Measurements from ENCODE around the gene DACT3.
A peak's percentile ranks its signal among the peaks of the same experiment; 100 is the strongest.

DACT3 gene

GRCh38 chr19:46661735-46662592 lies 982 bp upstream of the DACT3 start:
- DNase-seq = peak; percentile 73

GRCh38 chr19:46660551-46661019 lies 397 bp downstream of the DACT3 start:
- no peak for DNase-seq

GRCh38 chr19:46660008-46660517 lies 919 bp downstream of the DACT3 start:
- no peak for DNase-seq

GRCh38 chr19:46659151-46660007 lies 1.6 kb downstream of the DACT3 start:
- DNase-seq = no peak

- no peak for DNase-seq
These were observed 4.4 kb downstream of the DACT3 start for GRCh38 chr19:46656541-46656940.

GRCh38 chr19:46654621-46655152 lies 6.3 kb downstream of the DACT3 start:
- no peak for DNase-seq

GRCh38 chr19:46650445-46650844 lies 10.5 kb downstream of the DACT3 start:
- DNase-seq = no peak

- DNase-seq = no peak
These were observed 11.7 kb downstream of the DACT3 start for GRCh38 chr19:46648961-46649960.

- no peak for DNase-seq
These were observed 12.7 kb downstream of the DACT3 start for GRCh38 chr19:46648060-46648960.

- DNase-seq = no peak
These were observed 14.6 kb downstream of the DACT3 start for GRCh38 chr19:46646402-46646801.

- no peak for DNase-seq
These were observed 16.3 kb downstream of the DACT3 start for GRCh38 chr19:46644720-46645119.

GRCh38 chr19:46640656-46641055 lies 20.3 kb downstream of the DACT3 start:
- DNase-seq = no peak

GRCh38 chr19:46639358-46640182 lies 21.4 kb downstream of the DACT3 start:
- DNase-seq = no peak

- DNase-seq = no peak
These were observed 23.8 kb downstream of the DACT3 start for GRCh38 chr19:46637224-46637623.

- no peak for DNase-seq
These were observed 24.8 kb downstream of the DACT3 start, which contains the start of gene GNG8 for GRCh38 chr19:46635920-46636761. GNG8 (minus strand) TSS chr19:46636202; CDS start chr19:46634682, 1,520 bp downstream.

- no peak for DNase-seq
These were observed 26.2 kb downstream of the DACT3 start for GRCh38 chr19:46634656-46635218.

GRCh38 chr19:46634045-46634655 lies 26.8 kb downstream of the DACT3 start:
- peak; percentile 27 for DNase-seq

- no peak for DNase-seq
These were observed 27.9 kb downstream of the DACT3 start for GRCh38 chr19:46633130-46633529.

Data from NCI-H446 treated with DMSO at 0.1 percent for 48 hours (cell line).